SK-N-SH (cell line): ENCODE data around the gene TCFL5. TPM values are rescaled to one million over a fixed set of nuclear protein-coding genes. Genes with fewer than 3 reads are reported as not detected.

ENCODE experiments used
- CHD2 ChIP-seq: fragments of 150-350 bp; IDR thresholded peaks from 2 replicates; pipeline ENCODE4 v1.6.1; 2018; ENCODE audit warnings: low read length; ENCODE audit not compliant: partially characterized antibody
- ELF1 ChIP-seq: IDR thresholded peaks from 2 replicates; pipeline ENCODE4 v1.4.0; 2012
- EZH2phosphoT487 ChIP-seq: fragments of 200-600 bp; sonication (generic); IDR thresholded peaks from 2 replicates; pipeline ENCODE4 v1.6.1; 2017; ENCODE audit warnings: low read depth, mixed run types, mild to moderate bottlenecking, antibody characterized with exemption, moderate library complexity, borderline replicate concordance
- FOSL2 ChIP-seq: IDR thresholded peaks from 2 replicates; pipeline ENCODE4 v1.4.0; 2012; ENCODE audit warnings: low read depth, mild to moderate bottlenecking, moderate library complexity, borderline replicate concordance
- FOXM1 ChIP-seq: IDR thresholded peaks from 2 replicates; pipeline ENCODE4 v1.4.0; 2012; ENCODE audit warnings: low read depth, mild to moderate bottlenecking
- GABPA ChIP-seq: IDR thresholded peaks from 2 replicates; pipeline ENCODE4 v1.4.0; 2012; ENCODE audit warnings: low read depth, mild to moderate bottlenecking
- GATA2 ChIP-seq: sonication (generic); formaldehyde crosslinking; IDR thresholded peaks from 2 replicates; pipeline ENCODE4 v1.5.0; 2020; ENCODE audit warnings: mild to moderate bottlenecking, missing genetic modification reagents
- MXI1 ChIP-seq: IDR thresholded peaks from 2 replicates; pipeline ENCODE4 v1.6.1; 2012; ENCODE audit warnings: mild to moderate bottlenecking, low read depth, low read length, improper control_type of control experiment
- NRF1 ChIP-seq: IDR thresholded peaks from 2 replicates; pipeline ENCODE4 v1.6.1; 2012; ENCODE audit warnings: low read depth, mild to moderate bottlenecking, low read length
- POLR2AphosphoS5 ChIP-seq: IDR thresholded peaks from 2 replicates; pipeline ENCODE4 v1.6.1; 2012; ENCODE audit warnings: low read depth, low read length
- SMC3 ChIP-seq: IDR thresholded peaks from 2 replicates; pipeline ENCODE4 v1.6.1; 2012; ENCODE audit warnings: low read depth, low read length, improper control_type of control experiment
- TCF12 ChIP-seq: IDR thresholded peaks from 2 replicates; pipeline ENCODE4 v1.4.0; 2012
- YY1 ChIP-seq: IDR thresholded peaks from 2 replicates; pipeline ENCODE4 v1.4.0; 2012; ENCODE audit warnings: low read depth, mild to moderate bottlenecking
- polyA plus RNA-seq, 3 experiments: library from polyadenylated mRNA; depleted of rRNA; stranded (reverse); fragments of >200 nt; gene quantifications; 2 replicates each; pipeline ENCODE4 v1.2.3, GENCODE V29; 2012
- TF ChIP-seq, protein P1 (sequence below): IDR thresholded peaks from 2 replicates; pipeline ENCODE4; 2012
- TF ChIP-seq, protein P2 (sequence below): fragments of 150-350 bp; IDR thresholded peaks from 2 replicates; pipeline ENCODE4 v1.6.1; 2017; ENCODE audit warnings: antibody characterized with exemption, low read length, low read depth, borderline replicate concordance
- TF ChIP-seq, protein P3 (sequence below): fragments of 150-350 bp; IDR thresholded peaks from 2 replicates; pipeline ENCODE4 v1.6.1; 2016; ENCODE audit warnings: mild to moderate bottlenecking, low read depth, low read length
- TF ChIP-seq, protein P4 (sequence below): fragments of 200-600 bp; sonication (generic); IDR thresholded peaks from 2 replicates; pipeline ENCODE4 v1.6.1; 2017; ENCODE audit warnings: antibody characterized with exemption, mild to moderate bottlenecking, moderate library complexity

TCFL5 gene
- polyA plus RNA-seq, 1 of the 3 experiments (the other 2 are of a cell fraction): 10.1 TPM

DNA sequence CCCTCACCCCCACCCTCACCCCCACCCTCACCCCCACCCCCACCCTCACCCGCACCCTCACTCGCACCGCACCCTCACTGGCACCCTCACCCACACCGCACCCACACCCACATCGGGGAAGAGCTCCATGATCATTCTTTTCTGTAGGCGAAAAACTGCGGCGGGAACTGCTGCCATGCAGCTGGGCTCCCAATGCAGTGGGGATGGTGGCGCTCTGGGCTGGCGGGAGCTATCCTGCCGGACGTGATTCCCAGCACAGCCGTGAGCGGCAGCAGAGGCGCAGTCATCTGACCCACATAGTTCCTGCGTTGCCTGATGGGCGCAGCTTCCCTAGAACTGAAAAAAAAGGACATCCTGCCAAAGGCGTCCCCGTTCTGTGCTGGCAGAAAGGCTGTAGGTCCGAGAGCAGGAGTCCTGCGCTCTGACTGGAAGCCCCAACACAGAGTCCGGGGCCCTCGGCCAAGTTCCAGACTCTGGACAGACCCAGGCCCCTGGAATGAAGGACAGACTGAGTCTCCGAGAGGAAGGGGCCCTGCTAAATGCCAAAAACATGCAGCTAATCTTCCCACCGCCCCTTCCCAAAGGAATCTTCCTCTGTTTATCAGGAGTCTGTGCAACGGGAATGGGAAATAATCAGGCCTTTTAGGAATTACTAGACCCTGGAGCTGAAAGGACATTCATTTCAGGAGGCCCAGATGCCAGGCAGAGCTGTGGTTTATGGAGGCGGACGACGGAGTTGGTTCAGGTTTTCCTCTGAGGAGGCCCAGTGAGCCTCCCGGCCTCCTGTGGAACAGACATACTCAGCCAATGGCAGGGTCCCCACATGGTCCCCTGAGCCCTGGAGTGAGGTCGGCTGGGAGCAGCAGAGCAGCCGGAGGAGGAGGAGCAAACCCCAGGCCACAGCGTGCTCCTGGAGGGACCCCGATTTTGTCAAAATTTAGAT lies 14.1 kb upstream of the TCFL5 start (continued):
- TF ChIP-seq FOSL2 (no peak), SMC3 (peak; percentile 34; the same call in 1 of the 2 replicates), POLR2AphosphoS5 (peak; percentile 60; the same call in 1 of the 2 replicates), MXI1 (peak; percentile 83), GABPA (no peak), GATA2 (CRISPR knock-in tag) (no peak), CHD2 (peak; percentile 91), TCF12 (no peak), FOXM1 (no peak), ELF1 (no peak; the same call in 1 of the 2 replicates), YY1 (no peak), EZH2phosphoT487 (no peak), NRF1 (peak; percentile 38; the same call in 1 of the 2 replicates)
- TF ChIP-seq, protein P1, sequence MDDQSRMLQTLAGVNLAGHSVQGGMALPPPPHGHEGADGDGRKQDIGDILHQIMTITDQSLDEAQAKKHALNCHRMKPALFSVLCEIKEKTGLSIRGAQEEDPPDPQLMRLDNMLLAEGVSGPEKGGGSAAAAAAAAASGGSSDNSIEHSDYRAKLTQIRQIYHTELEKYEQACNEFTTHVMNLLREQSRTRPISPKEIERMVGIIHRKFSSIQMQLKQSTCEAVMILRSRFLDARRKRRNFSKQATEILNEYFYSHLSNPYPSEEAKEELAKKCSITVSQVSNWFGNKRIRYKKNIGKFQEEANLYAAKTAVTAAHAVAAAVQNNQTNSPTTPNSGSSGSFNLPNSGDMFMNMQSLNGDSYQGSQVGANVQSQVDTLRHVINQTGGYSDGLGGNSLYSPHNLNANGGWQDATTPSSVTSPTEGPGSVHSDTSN: 0 out of 2 replicates have a peak, but pooled peaks have one; percentile 27
- TF ChIP-seq, protein P2, sequence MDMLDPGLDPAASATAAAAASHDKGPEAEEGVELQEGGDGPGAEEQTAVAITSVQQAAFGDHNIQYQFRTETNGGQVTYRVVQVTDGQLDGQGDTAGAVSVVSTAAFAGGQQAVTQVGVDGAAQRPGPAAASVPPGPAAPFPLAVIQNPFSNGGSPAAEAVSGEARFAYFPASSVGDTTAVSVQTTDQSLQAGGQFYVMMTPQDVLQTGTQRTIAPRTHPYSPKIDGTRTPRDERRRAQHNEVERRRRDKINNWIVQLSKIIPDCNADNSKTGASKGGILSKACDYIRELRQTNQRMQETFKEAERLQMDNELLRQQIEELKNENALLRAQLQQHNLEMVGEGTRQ: peak; percentile 44; the same call in 1 of the 2 replicates
- TF ChIP-seq, protein P3, sequence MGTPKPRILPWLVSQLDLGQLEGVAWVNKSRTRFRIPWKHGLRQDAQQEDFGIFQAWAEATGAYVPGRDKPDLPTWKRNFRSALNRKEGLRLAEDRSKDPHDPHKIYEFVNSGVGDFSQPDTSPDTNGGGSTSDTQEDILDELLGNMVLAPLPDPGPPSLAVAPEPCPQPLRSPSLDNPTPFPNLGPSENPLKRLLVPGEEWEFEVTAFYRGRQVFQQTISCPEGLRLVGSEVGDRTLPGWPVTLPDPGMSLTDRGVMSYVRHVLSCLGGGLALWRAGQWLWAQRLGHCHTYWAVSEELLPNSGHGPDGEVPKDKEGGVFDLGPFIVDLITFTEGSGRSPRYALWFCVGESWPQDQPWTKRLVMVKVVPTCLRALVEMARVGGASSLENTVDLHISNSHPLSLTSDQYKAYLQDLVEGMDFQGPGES: no peak
- TF ChIP-seq, protein P4, sequence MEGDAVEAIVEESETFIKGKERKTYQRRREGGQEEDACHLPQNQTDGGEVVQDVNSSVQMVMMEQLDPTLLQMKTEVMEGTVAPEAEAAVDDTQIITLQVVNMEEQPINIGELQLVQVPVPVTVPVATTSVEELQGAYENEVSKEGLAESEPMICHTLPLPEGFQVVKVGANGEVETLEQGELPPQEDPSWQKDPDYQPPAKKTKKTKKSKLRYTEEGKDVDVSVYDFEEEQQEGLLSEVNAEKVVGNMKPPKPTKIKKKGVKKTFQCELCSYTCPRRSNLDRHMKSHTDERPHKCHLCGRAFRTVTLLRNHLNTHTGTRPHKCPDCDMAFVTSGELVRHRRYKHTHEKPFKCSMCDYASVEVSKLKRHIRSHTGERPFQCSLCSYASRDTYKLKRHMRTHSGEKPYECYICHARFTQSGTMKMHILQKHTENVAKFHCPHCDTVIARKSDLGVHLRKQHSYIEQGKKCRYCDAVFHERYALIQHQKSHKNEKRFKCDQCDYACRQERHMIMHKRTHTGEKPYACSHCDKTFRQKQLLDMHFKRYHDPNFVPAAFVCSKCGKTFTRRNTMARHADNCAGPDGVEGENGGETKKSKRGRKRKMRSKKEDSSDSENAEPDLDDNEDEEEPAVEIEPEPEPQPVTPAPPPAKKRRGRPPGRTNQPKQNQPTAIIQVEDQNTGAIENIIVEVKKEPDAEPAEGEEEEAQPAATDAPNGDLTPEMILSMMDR: peak; percentile 58
- TF ChIP-seq, all 33 proteins: peak for 14
